SU-DHL-6 (cell line): ENCODE data around the gene LUC7L2.

Experiments used
- H2AFZ ChIP-seq: fragments of 200-600 bp; sonication (generic); 2 replicates; pipeline ENCODE4 v1.6.1; 2014; ENCODE audit warnings: low read depth, mild to moderate bottlenecking, moderate library complexity, mixed read lengths, antibody characterized with exemption, low read length; ENCODE audit not compliant: severe bottlenecking
- H3F3A ChIP-seq: fragments of 200-600 bp; shearing (Covaris generic); 2 replicates; pipeline ENCODE4 v1.6.0; 2016; ENCODE audit warnings: antibody characterized with exemption, mild to moderate bottlenecking; ENCODE audit not compliant: insufficient read depth
- H3K27ac ChIP-seq: fragments of 200-600 bp; sonication (generic); 2 replicates; pipeline ENCODE4 v1.5.1; 2016; ENCODE audit warnings: low read depth, mild to moderate bottlenecking, low read length, moderate library complexity, mixed read lengths
- H3K27me3 ChIP-seq: fragments of 200-600 bp; sonication (generic), shearing (Covaris generic); 2 replicates; pipeline ENCODE4 v1.6.0; 2014; ENCODE audit warnings: mild to moderate bottlenecking, low read length
- H3K36me3 ChIP-seq: fragments of 200-600 bp; sonication (generic); 2 replicates; pipeline ENCODE4 v1.6.1; 2014; ENCODE audit warnings: mild to moderate bottlenecking, low read length, mixed read lengths
- H3K4me2 ChIP-seq: fragments of 300-600, 200-600 bp; shearing (Covaris generic), sonication (generic); 2 replicates; pipeline ENCODE4 v1.6.0; 2014; ENCODE audit warnings: low read length, low read depth, mild to moderate bottlenecking; ENCODE audit not compliant: poor library complexity, severe bottlenecking
- H3K4me3 ChIP-seq: fragments of 200-600 bp; sonication (generic); 2 replicates; pipeline ENCODE4 v1.5.1; 2014; ENCODE audit warnings: antibody characterized with exemption, low read length, mild to moderate bottlenecking, mixed read lengths; ENCODE audit not compliant: insufficient read depth, poor library complexity, severe bottlenecking
- H3K79me2 ChIP-seq: fragments of 200-600 bp; sonication (generic); 2 replicates; pipeline ENCODE4 v1.6.1; 2014; ENCODE audit warnings: mild to moderate bottlenecking, low read length, moderate library complexity; ENCODE audit not compliant: insufficient read depth
- H3K9ac ChIP-seq: fragments of 200-600 bp; sonication (generic); 2 replicates; pipeline ENCODE4 v1.7.0; 2014; ENCODE audit warnings: mild to moderate bottlenecking, low read length
- H3K9me2 ChIP-seq: fragments of 200-600 bp; sonication (generic); replicated peaks from 2 replicates; pipeline ENCODE4 v1.6.1; 2014; ENCODE audit warnings: low read length; ENCODE audit not compliant: insufficient read depth
- H3K9me3 ChIP-seq: fragments of 200-600 bp; sonication (generic); 2 replicates; pipeline ENCODE4 v1.6.1; 2014; ENCODE audit warnings: low read length, mixed read lengths; ENCODE audit not compliant: insufficient read depth
- H4K20me1 ChIP-seq: fragments of 200-600 bp; sonication (generic); 2 replicates; pipeline ENCODE4 v1.6.1; 2014; ENCODE audit warnings: low read depth, mild to moderate bottlenecking, antibody characterized with exemption, low read length, moderate library complexity, mixed read lengths
- EZH2phosphoT487 ChIP-seq: fragments of 200-600 bp; sonication (generic), shearing (Covaris generic); conservative IDR thresholded peaks from 2 replicates; pipeline ENCODE4 v1.6.1; 2018; ENCODE audit warnings: mild to moderate bottlenecking, antibody characterized with exemption, low read length, moderate library complexity, mixed read lengths
- TF ChIP-seq, protein P1 (sequence below): fragments of 200-600 bp; sonication (generic); IDR thresholded peaks from one replicate; pipeline ENCODE4 v1.5.1; 2017; ENCODE audit warnings: antibody characterized with exemption, mild to moderate bottlenecking, low read length, moderate library complexity; ENCODE audit not compliant: insufficient read depth, poor library complexity, severe bottlenecking

Gene LUC7L2

GRCh38 chr7:139452958-139453672, 93.4 kb downstream of the LUC7L2 start:
- Histone ChIP-seq H3K79me2 (no peaks in the 10 kb centered on the region), H3K4me2 (no peak overlapping the region), H3K9me2 (no peaks in the 10 kb centered on the region), H2AFZ (no peak overlapping the region), H4K20me1 (no peaks in the 10 kb centered on the region), H3F3A (no peaks in the 10 kb centered on the region), H3K9me3 (no peaks in the 10 kb centered on the region), H3K4me3 (no peak overlapping the region), H3K27ac (no peak overlapping the region), H3K36me3 (no peaks in the 10 kb centered on the region), H3K9ac (no peak overlapping the region), H3K27me3 (no peaks in the 10 kb centered on the region)
- TF ChIP-seq, protein P1, sequence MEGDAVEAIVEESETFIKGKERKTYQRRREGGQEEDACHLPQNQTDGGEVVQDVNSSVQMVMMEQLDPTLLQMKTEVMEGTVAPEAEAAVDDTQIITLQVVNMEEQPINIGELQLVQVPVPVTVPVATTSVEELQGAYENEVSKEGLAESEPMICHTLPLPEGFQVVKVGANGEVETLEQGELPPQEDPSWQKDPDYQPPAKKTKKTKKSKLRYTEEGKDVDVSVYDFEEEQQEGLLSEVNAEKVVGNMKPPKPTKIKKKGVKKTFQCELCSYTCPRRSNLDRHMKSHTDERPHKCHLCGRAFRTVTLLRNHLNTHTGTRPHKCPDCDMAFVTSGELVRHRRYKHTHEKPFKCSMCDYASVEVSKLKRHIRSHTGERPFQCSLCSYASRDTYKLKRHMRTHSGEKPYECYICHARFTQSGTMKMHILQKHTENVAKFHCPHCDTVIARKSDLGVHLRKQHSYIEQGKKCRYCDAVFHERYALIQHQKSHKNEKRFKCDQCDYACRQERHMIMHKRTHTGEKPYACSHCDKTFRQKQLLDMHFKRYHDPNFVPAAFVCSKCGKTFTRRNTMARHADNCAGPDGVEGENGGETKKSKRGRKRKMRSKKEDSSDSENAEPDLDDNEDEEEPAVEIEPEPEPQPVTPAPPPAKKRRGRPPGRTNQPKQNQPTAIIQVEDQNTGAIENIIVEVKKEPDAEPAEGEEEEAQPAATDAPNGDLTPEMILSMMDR, result no peak
- no peak for TF ChIP-seq EZH2phosphoT487

GRCh38 chr7:139453673-139454321, 94.1 kb downstream of the LUC7L2 start:
- H4K20me1 ChIP-seq, result no peaks in the 10 kb centered on the region
- H3K79me2 ChIP-seq, result no peaks in the 10 kb centered on the region
- no peak overlapping the region for H3K27ac ChIP-seq
- no peak overlapping the region for H3K9ac ChIP-seq
- H3K9me3 ChIP-seq, result no peaks in the 10 kb centered on the region
- H2AFZ ChIP-seq, result no peak overlapping the region
- TF ChIP-seq, protein P1, result no peak
- no peak for TF ChIP-seq EZH2phosphoT487
- no peaks in the 10 kb centered on the region for H3K27me3 ChIP-seq
- no peaks in the 10 kb centered on the region for H3F3A ChIP-seq
- H3K9me2 ChIP-seq, result no peaks in the 10 kb centered on the region
- H3K4me2 ChIP-seq, result no peak overlapping the region
- H3K4me3 ChIP-seq, result no peak overlapping the region
- no peaks in the 10 kb centered on the region for H3K36me3 ChIP-seq

DNA sequence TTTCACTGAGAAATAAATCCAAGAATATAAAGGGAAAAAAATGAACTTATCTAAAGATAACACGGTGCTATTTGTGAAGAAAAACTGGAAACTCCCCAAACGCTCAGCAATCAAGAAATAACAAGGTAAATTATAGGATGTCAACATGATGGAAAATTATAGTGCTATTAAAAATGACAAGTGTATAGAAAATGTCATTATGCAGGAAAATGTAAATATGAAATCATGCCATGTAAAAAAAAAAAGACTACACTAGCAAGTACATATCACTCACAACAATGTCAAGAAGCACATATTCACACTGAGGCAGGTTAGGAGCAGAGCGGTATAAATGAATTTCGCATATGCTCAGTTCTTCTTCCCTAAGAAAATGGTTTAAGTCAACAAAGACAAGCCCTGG, 96.1 kb downstream of the LUC7L2 start:
- Histone ChIP-seq H3F3A (no peaks in the 10 kb centered on the region), H2AFZ (no peak overlapping the region), H3K4me3 (no peak overlapping the region), H3K4me2 (no peak overlapping the region), H3K79me2 (no peaks in the 10 kb centered on the region), H3K9ac (no peak overlapping the region), H4K20me1 (no peaks in the 10 kb centered on the region), H3K9me3 (no peaks in the 10 kb centered on the region), H3K9me2 (no peaks in the 10 kb centered on the region), H3K27me3 (no peaks in the 10 kb centered on the region), H3K36me3 (no peaks in the 10 kb centered on the region), H3K27ac (no peak overlapping the region)
- TF ChIP-seq, protein P1, result no peak
- TF ChIP-seq EZH2phosphoT487, result no peak
